GM12878 (cell line): ENCODE measurements around the gene FARSB. TPM values are rescaled to one million over a fixed set of nuclear protein-coding genes. Genes with fewer than 3 reads are reported as not detected.

Experiments used
- ATAC-seq: fragments of 200-7000 bp; cut with Tn5 transposase; 3 replicates; pipeline ENCODE4 v1.9.1; 2020; ENCODE audit warnings: mild to moderate bottlenecking, moderate library complexity
- BruUV-seq: library from RNA; stranded (reverse); fragments of 400-500 nt; replicated peaks from 2 replicates; lab custom pipeline; 2021; lab: Mats Ljungman, UMichigan
- CTCF ChIA-PET: fragments of 300-600 bp; sonication (Branson Sonifier 250); formaldehyde crosslinking; extraction: SDS; loops from one replicate; lab custom pipeline; 2021; ENCODE audit warnings: inconsistent platforms; lab: Yijun Ruan, JAX
- POLR2A ChIA-PET: fragments of 350-600 bp; formaldehyde crosslinking; extraction: SDS; loops from one replicate; lab custom pipeline; 2021; ENCODE audit warnings: inconsistent platforms; lab: Charles Lee
- RAD21 ChIA-PET: fragments of 300-600 bp; sonication (Branson Sonifier 250); formaldehyde crosslinking; loops from one replicate; lab custom pipeline; 2023; ENCODE audit warnings: antibody characterized with exemption; ENCODE audit not compliant: unreplicated experiment; lab: Charles Lee
- SMC1A ChIA-PET: fragments of 300-600 bp; sonication (Branson Sonifier 250); formaldehyde crosslinking; loops from one replicate; lab custom pipeline; 2023; ENCODE audit not compliant: unreplicated experiment, uncharacterized antibody; lab: Charles Lee
- DNase-seq: peaks from one replicate; pipeline ENCODE4 v3.0.0-alpha.2; 2011; ENCODE audit warnings: low read depth, low spot score
- FAIRE-seq: peaks from 3 replicates; lab custom pipeline; 2011; peaks lifted over from hg19 to GRCh38; lab: Jason Lieb, UNC
- H2AFZ ChIP-seq: 2 replicates; pipeline ENCODE4 v1.6.0; 2011; ENCODE audit warnings: low read depth, low read length, control low read depth; ENCODE audit not compliant: control insufficient read depth
- H3K27ac ChIP-seq: 2 replicates; pipeline ENCODE4 v1.5.1; 2011; ENCODE audit warnings: control low read depth; ENCODE audit not compliant: control insufficient read depth, insufficient read depth
- H3K27me3 ChIP-seq, 2 experiments: replicated peaks in 1 of 2; 2 replicates each; pipeline versions ENCODE4 v1.6.0 to v1.6.1; 2011; ENCODE audit warnings: low read length in 1 of 2; ENCODE audit not compliant: control insufficient read depth in 2 of 2, insufficient read depth in 2 of 2
- H3K36me3 ChIP-seq, 2 experiments: 2 replicates each; pipeline ENCODE4 v1.5.1; 2011; ENCODE audit warnings: low read length in 1 of 2; ENCODE audit not compliant: control insufficient read depth in 2 of 2, insufficient read depth in 2 of 2
- H3K4me1 ChIP-seq: 2 replicates; pipeline ENCODE4 v1.6.1; 2011; ENCODE audit warnings: mild to moderate bottlenecking, low read length, moderate library complexity, mixed read lengths; ENCODE audit not compliant: control insufficient read depth, insufficient read depth
- H3K4me2 ChIP-seq: 2 replicates; pipeline ENCODE4 v1.6.0; 2011; ENCODE audit warnings: control low read depth; ENCODE audit not compliant: control insufficient read depth, insufficient read depth
- H3K4me3 ChIP-seq: fragments of 200-600 bp; sonication (generic); 2 replicates; pipeline ENCODE4 v1.5.1; 2016
- H3K79me2 ChIP-seq: 2 replicates; pipeline ENCODE4 v1.6.0; 2011; ENCODE audit warnings: low read length; ENCODE audit not compliant: control insufficient read depth, insufficient read depth
- H3K9ac ChIP-seq: 2 replicates; pipeline ENCODE4 v1.8.0; 2011; ENCODE audit warnings: low read length, control low read depth, mixed read lengths; ENCODE audit not compliant: control insufficient read depth, insufficient read depth
- H3K9me3 ChIP-seq: replicated peaks from 3 replicates; pipeline ENCODE4 v1.5.1; 2011; ENCODE audit warnings: mild to moderate bottlenecking, low read length; ENCODE audit not compliant: control insufficient read depth, insufficient read depth
- H4K20me1 ChIP-seq: 2 replicates; pipeline ENCODE4 v1.6.0; 2011; ENCODE audit not compliant: control insufficient read depth, insufficient read depth
- ASH2L ChIP-seq: fragments of 300-600, 200-600 bp; sonication (generic); IDR thresholded peaks from 2 replicates; pipeline ENCODE4 v1.6.1; 2017; ENCODE audit warnings: low read depth, mild to moderate bottlenecking, borderline replicate concordance
- CEBPB ChIP-seq, 2 experiments: fragments of 150-350 bp in 1 of 2; IDR thresholded peaks; 2 replicates each; pipeline ENCODE4 v1.6.1; 2012 to 2014; ENCODE audit warnings: low read depth in 2 of 2, low read length in 2 of 2, borderline replicate concordance in 1 of 2, inconsistent platforms in 1 of 2
- CREM ChIP-seq: IDR thresholded peaks from 2 replicates; pipeline ENCODE4 v1.6.1; 2014; ENCODE audit warnings: antibody characterized with exemption, low read depth
- EZH2 ChIP-seq: IDR thresholded peaks from 2 replicates; pipeline ENCODE4 v1.6.1; 2012; ENCODE audit warnings: low read depth, mild to moderate bottlenecking, control low read depth, inconsistent platforms, low read length, borderline replicate concordance; ENCODE audit not compliant: control insufficient read depth
- KDM1A ChIP-seq: fragments of 200-600 bp; sonication (generic); IDR thresholded peaks from 2 replicates; pipeline ENCODE4 v1.6.1; 2016; ENCODE audit warnings: borderline replicate concordance
- KLF5 ChIP-seq: fragments of 450-650 bp; IDR thresholded peaks from 2 replicates; pipeline ENCODE4 v1.6.1; 2014; ENCODE audit warnings: mild to moderate bottlenecking; ENCODE audit not compliant: partially characterized antibody
- NFIC ChIP-seq: IDR thresholded peaks from 2 replicates; pipeline ENCODE4 v1.6.1; 2012; ENCODE audit warnings: low read depth, mild to moderate bottlenecking, inconsistent platforms, low read length, moderate library complexity
- NR2C1 ChIP-seq: fragments of 450-650 bp; IDR thresholded peaks from 2 replicates; pipeline ENCODE4 v1.6.1; 2017; ENCODE audit warnings: antibody characterized with exemption, mild to moderate bottlenecking, moderate library complexity
- NR2F1 ChIP-seq: fragments of 450-650 bp; conservative IDR thresholded peaks from 2 replicates; pipeline ENCODE4 v1.6.1; 2017; ENCODE audit warnings: mild to moderate bottlenecking
- RB1 ChIP-seq: fragments of 450-650 bp; formaldehyde crosslinking; IDR thresholded peaks from 2 replicates; pipeline ENCODE4 v1.6.1; 2017; ENCODE audit warnings: mild to moderate bottlenecking, borderline replicate concordance
- SIX5 ChIP-seq: IDR thresholded peaks from 2 replicates; pipeline ENCODE4 v1.6.1; 2011; ENCODE audit warnings: mild to moderate bottlenecking, low read depth, low read length, moderate library complexity; ENCODE audit not compliant: severe bottlenecking
- TAF1 ChIP-seq: IDR thresholded peaks from 2 replicates; pipeline ENCODE4 v1.6.1; 2011; ENCODE audit warnings: mild to moderate bottlenecking, low read depth, low read length, borderline replicate concordance
- TCF3 ChIP-seq: IDR thresholded peaks from 2 replicates; pipeline ENCODE4 v1.6.1; 2012; ENCODE audit warnings: low read depth, mild to moderate bottlenecking, low read length, borderline replicate concordance; ENCODE audit not compliant: insufficient read depth
- WGBS: methylation state at CpG from one replicate; pipeline ENCODE4 v1.1.6; 2016; ENCODE audit warnings: low lambda C conversion rate; ENCODE audit not compliant: insufficient replicate concordance, insufficient coverage; ENCODE audit errors: missing lambda C conversion rate; 5-methylcytosine and 5-hydroxymethylcytosine counted together
- in situ Hi-C: fragments of 300-500 bp; cut with MboI; formaldehyde crosslinking; loops from 9 replicates; pipeline ENCODE4 v1.14.3; 2018; ENCODE audit warnings: mixed read lengths
- intact Hi-C: fragments of 100-400 bp; cut with micrococcal nuclease; formaldehyde crosslinking; loops from one replicate; pipeline ENCODE4 v1.14.2; 2022; ENCODE audit not compliant: unreplicated experiment
- polyA plus RNA-seq, 11 experiments: library from polyadenylated mRNA; depleted of rRNA in 4 of 11; unstranded in 6 of 11; stranded (reverse) in 5 of 11; fragments of >200 nt; fragmentation: Nextera tagmentation in 4 of 11; fragmentation: Illumina TruSeq in 1 of 11; extraction: Ambion mirVana in 4 of 11; extraction: Trizol in 1 of 11; gene quantifications; 1 replicate in 1 of 11; 2 replicates in 10 of 11; pipeline versions ENCODE4 v1.2.1 to v1.2.3, GENCODE V29; 2011 to 2016; ENCODE audit warnings: inconsistent platforms in 2 of 11, missing spikeins in 2 of 11, low read depth in 1 of 11
- total RNA-seq, 4 experiments: library from RNA; depleted of rRNA in 3 of 4; stranded (reverse); fragments of >200 nt in 3 of 4; fragmentation: Illumina TruSeq in 1 of 4; extraction: Trizol in 1 of 4; gene quantifications; 2 replicates each; pipeline versions ENCODE4 v1.2.1 to v1.2.3, GENCODE V29; 2013 to 2021
- TF ChIP-seq, protein P1 (sequence below): fragments of 450-650 bp; IDR thresholded peaks from 2 replicates; pipeline ENCODE4 v1.6.1; 2017; ENCODE audit warnings: low read depth, mild to moderate bottlenecking, moderate library complexity
- TF ChIP-seq, protein P2 (sequence below): IDR thresholded peaks from 2 replicates; pipeline ENCODE4 v1.6.1; 2012; ENCODE audit warnings: mild to moderate bottlenecking, low read depth, low read length
- TF ChIP-seq, protein P3 (sequence below): fragments of 450-650 bp; formaldehyde crosslinking; IDR thresholded peaks from 2 replicates; pipeline ENCODE4 v1.5.0; 2022; ENCODE audit warnings: mild to moderate bottlenecking, missing genetic modification characterization

FARSB gene
- total and polyA plus RNA-seq, 10 of the 15 experiments (the other 5 are each of a cell fraction or from before 2014, with no cell fraction given): 32.4 to 127 (median 73.8) TPM

DNA sequence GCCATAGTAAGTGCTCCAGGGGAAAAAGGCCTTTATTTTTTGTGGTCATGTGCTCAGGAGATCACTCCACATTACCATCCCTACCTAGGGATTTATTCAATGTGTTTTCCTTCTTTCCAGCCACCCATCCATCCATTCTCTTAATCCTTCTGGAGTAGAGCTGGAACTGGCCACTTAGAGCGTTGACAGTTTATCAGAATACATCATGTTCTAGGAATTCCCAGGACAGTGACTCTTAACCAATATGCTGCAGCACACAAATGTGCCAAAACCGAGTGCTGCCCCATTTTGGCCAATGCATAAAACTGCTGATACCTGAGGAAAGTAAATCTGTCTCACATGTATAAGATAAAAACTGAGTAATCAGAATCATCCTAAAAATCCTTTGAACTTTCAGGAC lies 63.7 kb downstream of the FARSB start:
- DNase-seq: no peak
- no peak for FAIRE-seq
- no peak for ATAC-seq
- Histone ChIP-seq H3K9ac (no peak overlapping the region), H3K27ac (no peak overlapping the region)
- TF ChIP-seq NR2F1: no peak
- no peak for TF ChIP-seq SIX5
- no peak for TF ChIP-seq TCF3
- no peak for TF ChIP-seq EZH2
- TF ChIP-seq, protein P1, sequence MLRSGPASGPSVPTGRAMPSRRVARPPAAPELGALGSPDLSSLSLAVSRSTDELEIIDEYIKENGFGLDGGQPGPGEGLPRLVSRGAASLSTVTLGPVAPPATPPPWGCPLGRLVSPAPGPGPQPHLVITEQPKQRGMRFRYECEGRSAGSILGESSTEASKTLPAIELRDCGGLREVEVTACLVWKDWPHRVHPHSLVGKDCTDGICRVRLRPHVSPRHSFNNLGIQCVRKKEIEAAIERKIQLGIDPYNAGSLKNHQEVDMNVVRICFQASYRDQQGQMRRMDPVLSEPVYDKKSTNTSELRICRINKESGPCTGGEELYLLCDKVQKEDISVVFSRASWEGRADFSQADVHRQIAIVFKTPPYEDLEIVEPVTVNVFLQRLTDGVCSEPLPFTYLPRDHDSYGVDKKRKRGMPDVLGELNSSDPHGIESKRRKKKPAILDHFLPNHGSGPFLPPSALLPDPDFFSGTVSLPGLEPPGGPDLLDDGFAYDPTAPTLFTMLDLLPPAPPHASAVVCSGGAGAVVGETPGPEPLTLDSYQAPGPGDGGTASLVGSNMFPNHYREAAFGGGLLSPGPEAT: no peak
- no peak for TF ChIP-seq CREM
- TF ChIP-seq RB1: no peak
- TF ChIP-seq, protein P2, sequence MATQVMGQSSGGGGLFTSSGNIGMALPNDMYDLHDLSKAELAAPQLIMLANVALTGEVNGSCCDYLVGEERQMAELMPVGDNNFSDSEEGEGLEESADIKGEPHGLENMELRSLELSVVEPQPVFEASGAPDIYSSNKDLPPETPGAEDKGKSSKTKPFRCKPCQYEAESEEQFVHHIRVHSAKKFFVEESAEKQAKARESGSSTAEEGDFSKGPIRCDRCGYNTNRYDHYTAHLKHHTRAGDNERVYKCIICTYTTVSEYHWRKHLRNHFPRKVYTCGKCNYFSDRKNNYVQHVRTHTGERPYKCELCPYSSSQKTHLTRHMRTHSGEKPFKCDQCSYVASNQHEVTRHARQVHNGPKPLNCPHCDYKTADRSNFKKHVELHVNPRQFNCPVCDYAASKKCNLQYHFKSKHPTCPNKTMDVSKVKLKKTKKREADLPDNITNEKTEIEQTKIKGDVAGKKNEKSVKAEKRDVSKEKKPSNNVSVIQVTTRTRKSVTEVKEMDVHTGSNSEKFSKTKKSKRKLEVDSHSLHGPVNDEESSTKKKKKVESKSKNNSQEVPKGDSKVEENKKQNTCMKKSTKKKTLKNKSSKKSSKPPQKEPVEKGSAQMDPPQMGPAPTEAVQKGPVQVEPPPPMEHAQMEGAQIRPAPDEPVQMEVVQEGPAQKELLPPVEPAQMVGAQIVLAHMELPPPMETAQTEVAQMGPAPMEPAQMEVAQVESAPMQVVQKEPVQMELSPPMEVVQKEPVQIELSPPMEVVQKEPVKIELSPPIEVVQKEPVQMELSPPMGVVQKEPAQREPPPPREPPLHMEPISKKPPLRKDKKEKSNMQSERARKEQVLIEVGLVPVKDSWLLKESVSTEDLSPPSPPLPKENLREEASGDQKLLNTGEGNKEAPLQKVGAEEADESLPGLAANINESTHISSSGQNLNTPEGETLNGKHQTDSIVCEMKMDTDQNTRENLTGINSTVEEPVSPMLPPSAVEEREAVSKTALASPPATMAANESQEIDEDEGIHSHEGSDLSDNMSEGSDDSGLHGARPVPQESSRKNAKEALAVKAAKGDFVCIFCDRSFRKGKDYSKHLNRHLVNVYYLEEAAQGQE: no peak
- TF ChIP-seq TAF1: no peak
- no peak for TF ChIP-seq NFIC
- no peak for TF ChIP-seq NR2C1
- TF ChIP-seq ASH2L: no peak
- TF ChIP-seq CEBPB (IDR thresholded peaks at IDR 0.05; ENCODE audit: borderline replicate concordance in 1 of 2, low read depth in 2 of 2, low read length in 2 of 2): no peak
- TF ChIP-seq KLF5: no peak
- TF ChIP-seq KDM1A: no peak
- TF ChIP-seq, protein P3, sequence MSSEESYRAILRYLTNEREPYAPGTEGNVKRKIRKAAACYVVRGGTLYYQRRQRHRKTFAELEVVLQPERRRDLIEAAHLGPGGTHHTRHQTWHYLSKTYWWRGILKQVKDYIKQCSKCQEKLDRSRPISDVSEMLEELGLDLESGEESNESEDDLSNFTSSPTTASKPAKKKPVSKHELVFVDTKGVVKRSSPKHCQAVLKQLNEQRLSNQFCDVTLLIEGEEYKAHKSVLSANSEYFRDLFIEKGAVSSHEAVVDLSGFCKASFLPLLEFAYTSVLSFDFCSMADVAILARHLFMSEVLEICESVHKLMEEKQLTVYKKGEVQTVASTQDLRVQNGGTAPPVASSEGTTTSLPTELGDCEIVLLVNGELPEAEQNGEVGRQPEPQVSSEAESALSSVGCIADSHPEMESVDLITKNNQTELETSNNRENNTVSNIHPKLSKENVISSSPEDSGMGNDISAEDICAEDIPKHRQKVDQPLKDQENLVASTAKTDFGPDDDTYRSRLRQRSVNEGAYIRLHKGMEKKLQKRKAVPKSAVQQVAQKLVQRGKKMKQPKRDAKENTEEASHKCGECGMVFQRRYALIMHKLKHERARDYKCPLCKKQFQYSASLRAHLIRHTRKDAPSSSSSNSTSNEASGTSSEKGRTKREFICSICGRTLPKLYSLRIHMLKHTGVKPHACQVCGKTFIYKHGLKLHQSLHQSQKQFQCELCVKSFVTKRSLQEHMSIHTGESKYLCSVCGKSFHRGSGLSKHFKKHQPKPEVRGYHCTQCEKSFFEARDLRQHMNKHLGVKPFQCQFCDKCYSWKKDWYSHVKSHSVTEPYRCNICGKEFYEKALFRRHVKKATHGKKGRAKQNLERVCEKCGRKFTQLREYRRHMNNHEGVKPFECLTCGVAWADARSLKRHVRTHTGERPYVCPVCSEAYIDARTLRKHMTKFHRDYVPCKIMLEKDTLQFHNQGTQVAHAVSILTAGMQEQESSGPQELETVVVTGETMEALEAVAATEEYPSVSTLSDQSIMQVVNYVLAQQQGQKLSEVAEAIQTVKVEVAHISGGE: no peak
- TF ChIP-seq, all 136 proteins: peak for 0
- in situ Hi-C loops (no loop called here), intact Hi-C loops (no loop called here)
- H3K4me1 ChIP-seq: no peaks in the 10 kb centered on the region
- CTCF ChIA-PET: interaction anchor here (0.6 to 2.2 kb wide), 2 partner anchors 17 to 274 kb away, joined by 3 to 7 read pairs; no protein-coding TSS in a partner anchor
- POLR2A ChIA-PET: no interaction called here
- H3K9me3 ChIP-seq: no peaks in the 10 kb centered on the region; the same call in 2 of the 3 replicates
- H3K4me2 ChIP-seq: no peak overlapping the region
- H2AFZ ChIP-seq: no peak overlapping the region
- WGBS: 100% methylated on average over 2 of the region's 2 CpGs
- H3K79me2 ChIP-seq: no peaks in the 10 kb centered on the region
- no peaks in the 10 kb centered on the region for H3K27me3 ChIP-seq
- SMC1A ChIA-PET: interaction anchor here (1.0 to 2.1 kb wide), 3 partner anchors 9 to 17 kb away, joined by 3 to 5 read pairs (median 3); no protein-coding TSS in a partner anchor
- RAD21 ChIA-PET: interaction anchor here (1.1 to 1.4 kb wide), 2 partner anchors 30 to 274 kb away, joined by 3 to 4 read pairs; no protein-coding TSS in a partner anchor
- peaks cover 0 to 14% of the 10 kb centered on the region in 2 experiments for H3K36me3 ChIP-seq
- no peaks in the 10 kb centered on the region for H4K20me1 ChIP-seq
- H3K4me3 ChIP-seq: no peak overlapping the region
- no TSS peak for BruUV-seq
